Stimulated activated CD4-positive, alpha-beta T cell treated with anti-CD3 and anti-CD28 coated beads, TNF-alpha, amount 100 ng/mL, for 4 hours (primary cell): ENCODE measurements around the gene CGREF1.
"Not testable (repeated sequence)": the region's sequence is repeated elsewhere in the genome, so short reads cannot be mapped to it uniquely, and the experiment has no call there.

ENCODE experiments used
- DNase-seq, 3 experiments: peaks; one replicate each; pipeline ENCODE4 v3.0.0-alpha.2; 2020; ENCODE audit warnings: low read depth in 3 of 3

CGREF1 gene

GRCh38 chr2:27088634-27089033, 30.3 kb downstream of the CGREF1 start:
- no peak for DNase-seq

GRCh38 chr2:27087823-27088410, 31.0 kb downstream of the CGREF1 start:
- DNase-seq: no peak

DNA sequence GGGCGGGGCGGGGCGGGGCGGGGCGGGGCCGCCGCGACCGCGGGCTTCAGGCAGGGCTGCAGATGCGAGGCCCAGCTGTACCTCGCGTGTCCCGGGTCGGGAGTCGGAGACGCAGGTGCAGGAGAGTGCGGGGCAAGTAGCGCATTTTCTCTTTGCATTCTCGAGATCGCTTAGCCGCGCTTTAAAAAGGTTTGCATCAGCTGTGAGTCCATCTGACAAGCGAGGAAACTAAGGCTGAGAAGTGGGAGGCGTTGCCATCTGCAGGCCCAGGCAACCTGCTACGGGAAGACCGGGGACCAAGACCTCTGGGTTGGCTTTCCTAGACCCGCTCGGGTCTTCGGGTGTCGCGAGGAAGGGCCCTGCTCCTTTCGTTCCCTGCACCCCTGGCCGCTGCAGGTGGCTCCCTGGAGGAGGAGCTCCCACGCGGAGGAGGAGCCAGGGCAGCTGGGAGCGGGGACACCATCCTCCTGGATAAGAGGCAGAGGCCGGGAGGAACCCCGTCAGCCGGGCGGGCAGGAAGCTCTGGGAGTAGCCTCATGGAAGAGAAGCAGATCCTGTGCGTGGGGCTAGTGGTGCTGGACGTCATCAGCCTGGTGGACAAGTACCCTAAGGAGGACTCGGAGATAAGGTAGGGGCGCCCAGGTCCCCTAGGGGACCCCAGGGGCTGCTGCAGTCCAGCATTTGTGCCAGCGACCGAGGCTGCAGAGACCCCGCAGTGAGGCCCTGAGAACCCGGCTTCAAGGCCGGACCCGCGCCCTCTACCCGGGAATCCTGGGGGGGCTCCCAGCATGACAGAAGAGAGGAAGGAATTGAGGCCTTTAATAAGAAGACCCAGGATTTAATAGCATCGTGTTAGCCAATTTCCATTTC, 32.0 kb downstream of the CGREF1 start, which contains the start of gene KHK:
TSS of gene KHK (plus strand) at position 49 of the 870 bp plus-strand sequence. CDS start at position 537, 488 bp downstream.
- DNase-seq: no peak

DNA sequence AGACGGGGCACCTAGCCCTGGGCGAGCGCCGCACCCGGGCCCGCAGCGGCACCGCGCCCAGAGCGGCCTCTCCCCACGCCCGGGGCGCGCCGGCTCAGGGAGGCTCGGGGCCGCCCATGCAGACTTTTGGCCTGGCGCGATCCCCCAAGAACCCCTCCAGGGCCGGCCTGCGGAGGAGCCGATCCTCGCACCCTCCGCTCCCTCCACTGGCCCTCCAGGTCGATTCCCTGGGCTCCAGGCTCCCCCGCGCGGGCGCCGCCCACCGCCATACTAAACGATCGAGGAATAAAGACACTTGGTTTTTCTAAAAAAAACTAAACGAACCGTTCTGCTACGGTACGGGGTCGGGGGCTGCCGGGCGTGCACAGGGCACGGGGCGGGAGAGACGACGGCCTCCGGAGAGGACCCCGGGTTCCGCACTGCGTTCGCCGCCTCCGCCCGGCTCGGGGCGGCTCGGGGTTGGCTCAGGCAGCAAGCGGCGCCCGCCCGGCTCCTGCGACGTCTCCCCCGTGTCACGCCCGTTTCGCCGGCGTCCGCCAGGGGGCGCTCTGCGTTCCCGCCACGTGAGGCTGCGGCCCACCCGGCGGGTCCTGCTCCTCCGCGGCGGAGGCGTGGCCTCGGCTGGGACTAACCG, 32.7 kb downstream of the CGREF1 start:
- DNase-seq: peak; percentile 96 to 99 (median 98)

- peak in 2 of 3 experiments; percentile 19 to 24 for DNase-seq
Measured at GRCh38 chr2:27085673-27086089, 33.2 kb downstream of the CGREF1 start.

DNA sequence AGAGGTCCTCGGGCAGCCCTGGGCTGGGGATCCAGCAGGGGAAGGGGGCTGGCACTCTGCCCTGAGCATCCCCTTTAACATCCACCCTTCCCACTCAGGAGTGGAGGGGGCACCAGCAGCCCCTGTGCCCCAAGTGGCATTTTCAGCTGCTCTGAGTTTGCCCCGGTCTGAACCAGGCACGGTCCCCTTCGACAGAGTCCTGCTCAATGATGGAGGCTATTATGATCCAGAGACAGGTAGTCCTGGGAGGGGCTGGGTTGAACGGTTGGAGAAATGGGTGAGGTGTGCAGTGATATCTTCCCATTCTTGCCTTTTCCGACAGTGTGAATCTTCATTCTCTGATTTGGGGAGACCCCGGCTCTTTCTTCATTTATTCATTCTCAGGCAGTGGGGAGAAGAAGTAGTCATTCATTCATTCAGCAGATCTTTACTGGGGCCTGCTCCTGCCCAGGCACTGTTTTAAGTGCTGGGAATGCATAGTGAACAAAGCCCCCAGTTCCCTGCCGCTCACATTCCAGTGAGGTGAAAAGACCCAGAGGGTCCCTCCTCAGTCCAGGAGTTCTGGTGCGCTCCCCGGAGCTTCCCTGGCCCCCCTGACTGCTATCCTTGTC, 33.8 kb downstream of the CGREF1 start:
- DNase-seq: no peak

DNA sequence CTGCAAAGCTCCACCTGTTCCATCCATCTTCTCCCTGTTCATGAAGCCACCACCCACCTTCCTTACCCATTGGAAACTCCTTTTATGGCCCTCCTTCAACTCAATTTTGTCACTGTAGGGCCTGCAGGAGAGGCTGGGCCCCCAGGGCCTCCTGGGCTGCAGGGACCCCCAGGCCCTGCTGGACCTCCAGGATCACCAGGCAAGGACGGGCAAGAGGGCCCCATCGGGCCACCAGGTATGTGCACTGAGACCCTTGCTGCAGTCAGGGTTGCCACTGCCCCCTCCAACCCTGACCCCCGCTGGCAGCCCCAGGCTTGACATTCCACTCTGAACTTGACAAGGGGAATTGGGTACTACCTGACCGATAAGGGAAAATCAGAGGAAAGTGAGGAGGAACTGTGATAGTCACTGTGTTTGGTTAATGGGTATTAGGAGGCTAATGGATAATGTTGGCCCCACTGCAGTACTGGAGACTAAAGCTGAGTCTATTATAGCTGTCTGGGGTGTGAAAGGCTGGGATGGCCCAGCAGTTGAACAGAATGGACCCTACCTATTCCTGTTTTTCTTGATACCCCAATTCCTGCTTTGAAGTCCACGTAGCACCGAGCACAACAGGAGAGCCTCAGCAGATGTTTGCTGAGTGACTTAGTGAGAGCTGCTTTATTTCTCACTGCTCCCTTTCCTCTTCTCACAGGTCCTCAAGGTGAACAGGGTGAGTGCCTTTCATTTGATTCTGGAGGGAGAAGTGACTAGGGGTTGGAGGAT, 34.4 kb downstream of the CGREF1 start:
- DNase-seq: no peak

- no peak for DNase-seq
Measured at GRCh38 chr2:27083410-27084296, 35.3 kb downstream of the CGREF1 start.

GRCh38 chr2:27082773-27083409, 36.0 kb downstream of the CGREF1 start:
- no peak for DNase-seq

- DNase-seq: no peak
Measured at GRCh38 chr2:27081984-27082772, 36.8 kb downstream of the CGREF1 start.

DNA sequence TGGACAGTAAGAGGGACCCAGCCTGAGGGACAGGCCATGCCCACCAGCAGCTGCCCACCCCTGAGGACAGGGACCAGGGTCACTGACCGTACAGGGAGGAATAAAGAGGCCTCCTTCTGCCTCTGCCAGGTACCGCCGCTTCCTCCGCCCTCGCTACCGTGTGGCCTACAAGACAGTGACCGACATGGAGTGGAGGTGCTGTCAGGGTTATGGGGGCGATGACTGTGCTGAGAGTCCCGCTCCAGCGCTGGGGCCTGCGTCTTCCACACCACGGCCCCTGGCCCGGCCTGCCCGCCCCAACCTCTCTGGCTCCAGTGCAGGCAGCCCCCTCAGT, 38.4 kb downstream of the CGREF1 start:
- DNase-seq: no peak

DNA sequence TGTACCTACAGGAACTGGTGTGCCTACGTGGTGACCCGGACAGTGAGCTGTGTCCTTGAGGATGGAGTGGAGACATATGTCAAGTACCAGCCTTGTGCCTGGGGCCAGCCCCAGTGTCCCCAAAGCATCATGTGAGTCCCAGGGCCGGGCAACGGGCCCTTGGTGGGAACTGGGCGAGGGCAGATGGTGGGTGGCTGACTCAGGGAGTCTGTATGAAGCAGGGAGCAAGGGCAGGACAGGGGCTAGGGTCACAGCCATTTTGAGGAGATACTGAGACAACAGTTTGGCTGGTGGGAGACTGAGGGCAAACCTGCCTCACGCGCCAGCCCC, 38.8 kb downstream of the CGREF1 start:
- DNase-seq: no peak

DNA sequence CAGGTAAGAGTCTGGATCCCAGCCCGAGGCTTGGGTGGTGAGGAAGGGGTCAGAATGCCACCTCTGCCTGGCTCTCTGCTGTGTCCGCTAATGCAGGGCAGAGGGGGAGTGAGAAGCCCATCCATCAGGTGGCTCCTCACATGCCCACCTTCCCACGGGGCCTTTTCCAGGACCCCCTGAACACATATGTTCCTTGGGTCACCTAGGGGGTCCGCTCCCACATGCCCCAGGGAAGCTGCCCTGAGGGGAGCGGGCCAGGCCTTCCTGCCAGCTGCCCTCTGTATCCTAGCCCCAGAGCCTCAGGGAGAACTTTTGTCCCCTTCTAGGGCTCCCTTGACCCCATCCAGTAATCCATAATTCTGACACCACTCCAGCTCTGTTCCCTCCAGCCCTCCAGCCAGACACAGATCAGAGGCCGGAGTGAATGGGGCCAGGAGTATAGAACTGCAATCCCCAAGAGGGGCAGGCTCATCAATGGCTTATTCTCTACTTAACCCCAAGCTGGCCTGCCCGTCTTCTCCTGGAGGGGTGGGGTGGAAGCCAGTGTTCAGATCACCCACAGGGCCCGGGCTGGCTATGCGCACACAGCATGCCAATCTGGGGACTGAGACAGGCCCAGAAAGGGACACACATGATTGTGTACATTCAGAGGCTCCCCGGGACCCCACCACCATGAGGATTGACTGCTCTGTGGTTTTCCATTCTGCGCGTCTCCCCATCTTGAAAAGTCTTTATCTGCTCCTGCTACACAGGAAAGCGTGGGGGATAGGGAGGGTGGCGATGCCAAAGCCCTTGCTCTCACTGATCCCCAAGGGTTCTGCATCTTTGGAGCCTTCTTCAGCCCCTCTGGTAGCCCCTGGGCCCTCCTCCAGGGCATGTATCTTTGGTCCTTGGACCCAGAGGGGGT, 39.4 kb downstream of the CGREF1 start:
- no peak for DNase-seq

- no peak for DNase-seq
Measured at GRCh38 chr2:27078267-27079194, 40.4 kb downstream of the CGREF1 start, which contains the start of gene EMILIN1. Gene EMILIN1 (plus strand): TSS chr2:27078615. CDS start chr2:27079066, 451 bp downstream.

DNA sequence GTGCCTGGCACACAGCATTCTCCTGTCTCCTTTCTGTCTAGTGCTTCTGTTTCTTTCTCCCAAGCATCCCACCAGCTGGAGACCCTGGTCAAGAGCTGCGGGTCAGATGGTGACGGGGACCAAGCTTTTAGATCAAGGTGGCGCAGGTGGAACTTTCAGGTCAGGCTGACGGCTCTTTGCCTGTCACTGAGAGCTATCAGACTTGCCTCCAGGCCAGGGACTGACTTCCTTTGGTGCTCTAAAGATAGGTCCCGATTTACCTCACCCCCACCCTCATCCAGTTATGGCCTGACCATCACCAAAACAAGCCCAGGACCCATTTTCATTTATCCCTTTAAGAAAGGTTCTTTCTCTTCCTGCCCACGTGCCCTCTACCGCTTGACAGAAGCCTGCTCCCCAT, 41.7 kb downstream of the CGREF1 start:
- no peak for DNase-seq

GRCh38 chr2:27076323-27076722, 42.6 kb downstream of the CGREF1 start:
- DNase-seq: no peak

DNA sequence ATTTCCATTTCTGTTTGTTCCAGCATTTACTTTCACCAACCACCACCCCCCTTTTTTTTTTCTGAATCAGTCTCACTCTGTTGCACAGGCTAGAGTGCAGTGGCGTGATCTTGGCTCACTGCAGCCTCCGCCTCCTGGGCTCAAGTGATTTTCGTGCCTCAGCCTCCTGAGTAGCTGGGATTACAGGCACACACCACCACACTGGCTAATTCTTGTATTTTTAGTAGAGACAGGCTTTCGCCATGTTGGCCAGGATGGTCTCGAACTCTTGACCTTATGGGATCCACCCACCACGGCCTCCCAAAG, 43.4 kb downstream of the CGREF1 start:
- DNase-seq: not testable (repeated sequence)
